Lower lobe of right lung (tissue), 2 donors: ENCODE measurements around the gene LMTK2. TPM values are rescaled to one million over a fixed set of nuclear protein-coding genes. Genes with fewer than 3 reads are reported as not detected.

ENCODE experiments used
- ATAC-seq, 2 donors: fragments of 200-7000 bp; cut with Tn5 transposase; one replicate each; pipeline ENCODE4 v1.9.1; 2020 to 2022; ENCODE audit warnings: mild to moderate bottlenecking in 2 of 2, moderate library complexity in 2 of 2
- DNase-seq: peaks from one replicate; pipeline ENCODE4 v3.0.0-alpha.2; 2020
- H3K27ac ChIP-seq: fragments of 200-600 bp; one replicate; pipeline ENCODE4 v1.8.0; 2022
- H3K27me3 ChIP-seq: fragments of 200-600 bp; one replicate; pipeline ENCODE4 v1.8.0; 2022; ENCODE audit warnings: low read depth
- H3K36me3 ChIP-seq: fragments of 200-600 bp; one replicate; pipeline ENCODE4 v1.8.0; 2022; ENCODE audit warnings: mild to moderate bottlenecking
- H3K4me1 ChIP-seq: fragments of 200-600 bp; one replicate; pipeline ENCODE4 v1.8.0; 2022
- H3K4me3 ChIP-seq: fragments of 200-600 bp; one replicate; pipeline ENCODE4 v1.8.0; 2022; ENCODE audit warnings: mild to moderate bottlenecking
- H3K9me3 ChIP-seq: fragments of 200-600 bp; one replicate; pipeline ENCODE4 v1.8.0; 2022
- CTCF ChIP-seq: fragments of 200-600 bp; IDR thresholded peaks from one replicate; pipeline ENCODE4 v1.8.0; 2022; ENCODE audit warnings: antibody characterized with exemption, mild to moderate bottlenecking
- intact Hi-C: fragments of 100-400 bp; cut with DNase I; formaldehyde crosslinking; loops from one replicate; pipeline ENCODE4 v1.11.0; 2022
- total RNA-seq: library from RNA; stranded (reverse); fragmentation: NEBNext Ultra II Directional; extraction: Animal tissue kit (Norgen Biotek cat#: 25700); gene quantifications from one replicate; pipeline ENCODE4 v1.2.1, GENCODE V29; 2021
- donor health status: DM: no; HTN: yes; CAD: no; lungs with severe emphysema.

The LMTK2 gene
- total RNA-seq, 1 donor from 2014 or later, result 24.5 TPM

DNA sequence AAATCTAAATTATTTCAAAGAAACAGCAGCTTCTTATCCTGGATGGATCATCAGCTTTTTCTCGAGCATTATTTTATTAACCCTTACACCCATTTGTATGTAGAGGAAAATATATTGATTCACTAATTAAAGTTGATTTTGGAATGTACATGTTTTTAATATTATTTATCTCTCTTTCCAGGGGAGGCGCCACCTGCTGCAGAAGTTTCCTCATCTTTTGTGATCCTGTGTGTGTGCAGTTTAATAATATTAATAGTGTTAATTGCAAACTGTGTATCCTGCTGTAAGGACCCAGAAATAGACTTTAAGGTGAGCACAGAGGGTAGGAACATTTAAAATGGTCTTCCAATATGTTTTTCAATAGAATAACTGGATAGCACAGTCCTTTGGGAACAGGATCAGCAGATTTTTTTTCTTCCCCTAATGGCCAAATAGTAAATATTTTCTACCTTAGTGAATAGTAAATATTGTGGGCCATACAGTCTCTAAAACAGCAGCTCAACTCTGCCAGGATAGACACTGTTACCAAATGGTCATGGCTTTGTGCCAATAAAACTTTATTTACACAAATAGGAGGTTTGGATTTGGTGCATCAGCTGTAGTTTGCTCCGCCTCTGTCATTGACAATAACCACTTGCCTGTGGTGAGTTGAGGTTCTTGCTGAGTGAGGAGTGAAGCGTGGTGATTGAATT, 30.6 kb downstream of the LMTK2 start:
- H3K36me3 ChIP-seq, result peaks cover 20% of the 10 kb centered on the region
- no peak overlapping the region for H3K4me3 ChIP-seq
- H3K27ac ChIP-seq, result no peak overlapping the region
- ATAC-seq, result no peak
- no peak for DNase-seq
- H3K9me3 ChIP-seq, result no peaks in the 10 kb centered on the region
- no peaks in the 10 kb centered on the region for H3K27me3 ChIP-seq
- intact Hi-C loops, result no loop called here
- peaks cover 60% of the 10 kb centered on the region for H3K4me1 ChIP-seq
- TF ChIP-seq CTCF, result no peak

GRCh38 chr7:98137826-98138151, 31.1 kb downstream of the LMTK2 start:
- peaks cover 55% of the 10 kb centered on the region for H3K4me1 ChIP-seq
- H3K9me3 ChIP-seq, result no peaks in the 10 kb centered on the region
- ATAC-seq, result peak; percentile 65 to 83
- intact Hi-C loops, result no loop called here
- peaks cover 25% of the 10 kb centered on the region for H3K36me3 ChIP-seq
- H3K27ac ChIP-seq, result no peak overlapping the region
- DNase-seq, result no peak
- H3K27me3 ChIP-seq, result no peaks in the 10 kb centered on the region
- TF ChIP-seq CTCF, result no peak
- H3K4me3 ChIP-seq, result no peak overlapping the region

DNA sequence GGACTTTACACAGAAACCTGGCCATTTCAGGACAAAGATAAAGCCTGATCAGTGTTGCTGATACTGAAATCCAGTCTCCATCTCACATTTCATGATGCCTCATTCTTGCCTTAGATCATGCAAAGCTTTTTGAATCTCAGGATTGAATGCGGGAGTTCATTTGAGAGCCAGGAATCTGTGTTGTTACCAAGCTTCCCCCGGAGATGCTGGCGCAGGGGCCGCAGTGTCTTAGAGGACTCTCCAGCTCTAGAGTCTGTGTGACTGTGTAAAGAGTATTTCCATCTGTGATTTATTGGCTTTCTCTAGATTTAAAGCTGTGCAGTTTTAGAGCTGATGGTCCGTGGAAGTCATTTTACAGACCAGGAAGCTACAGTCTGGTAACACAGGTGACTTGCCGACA, 32.0 kb downstream of the LMTK2 start:
- Histone ChIP-seq H3K4me3 (no peak overlapping the region), H3K27ac (no peak overlapping the region), H3K27me3 (no peaks in the 10 kb centered on the region), H3K9me3 (no peaks in the 10 kb centered on the region), H3K36me3 (peaks cover 34% of the 10 kb centered on the region), H3K4me1 (peaks cover 46% of the 10 kb centered on the region)
- no peak for TF ChIP-seq CTCF
- intact Hi-C loops, result no loop called here
- ATAC-seq (no peak), DNase-seq (no peak)

DNA sequence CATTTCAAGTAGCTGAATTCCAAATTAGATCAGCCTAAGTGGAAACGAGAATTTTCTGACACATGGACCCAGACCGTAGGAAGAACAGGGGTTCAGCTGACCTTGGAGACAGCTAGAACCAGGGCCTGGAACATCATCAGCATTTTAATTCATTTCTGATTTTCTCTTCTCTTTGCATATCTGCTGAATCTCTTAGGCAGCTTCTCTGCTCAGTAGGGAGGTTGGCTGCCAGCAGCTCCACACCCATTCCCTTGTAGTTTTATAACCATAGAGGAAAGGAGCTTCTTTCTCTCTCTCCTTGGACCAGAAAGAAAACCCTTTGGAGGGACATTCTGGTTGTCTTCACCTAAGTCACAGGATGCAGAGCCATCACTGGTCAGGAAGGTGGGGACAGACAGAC, 36.0 kb downstream of the LMTK2 start:
- Histone ChIP-seq H3K4me3 (no peak overlapping the region), H3K4me1 (peaks cover 9% of the 10 kb centered on the region), H3K27me3 (no peaks in the 10 kb centered on the region), H3K36me3 (peaks cover 38% of the 10 kb centered on the region), H3K9me3 (no peaks in the 10 kb centered on the region), H3K27ac (no peak overlapping the region)
- DNase-seq (no peak), ATAC-seq (no peak)
- no peak for TF ChIP-seq CTCF
- intact Hi-C loops, result no loop called here

- intact Hi-C loops, result no loop called here
- ATAC-seq, result no peak
These were observed 41.9 kb downstream of the LMTK2 start for GRCh38 chr7:98148607-98149006.

More at GRCh38 chr7:98148607-98149006, 41.9 kb downstream of the LMTK2 start:
- H3K4me1 ChIP-seq, result no peaks in the 10 kb centered on the region
- H3K27me3 ChIP-seq, result no peaks in the 10 kb centered on the region
- no peak for DNase-seq
- no peaks in the 10 kb centered on the region for H3K9me3 ChIP-seq
- no peak overlapping the region for H3K4me3 ChIP-seq
- H3K27ac ChIP-seq, result no peak overlapping the region
- peaks cover 40% of the 10 kb centered on the region for H3K36me3 ChIP-seq
- TF ChIP-seq CTCF, result no peak
